Measurements from ENCODE around the gene BFAR. TPM values are rescaled to one million over a fixed set of nuclear protein-coding genes. Genes with fewer than 3 reads are reported as not detected.
A peak's percentile ranks its signal among the peaks of the same experiment; 100 is the strongest.
"Not testable (repeated sequence)": the region's sequence is repeated elsewhere in the genome, so short reads cannot be mapped to it uniquely, and the experiment has no call there.

BFAR gene
- total RNA-seq, 1 experiment from 2014 or later = 63.5 TPM

DNA sequence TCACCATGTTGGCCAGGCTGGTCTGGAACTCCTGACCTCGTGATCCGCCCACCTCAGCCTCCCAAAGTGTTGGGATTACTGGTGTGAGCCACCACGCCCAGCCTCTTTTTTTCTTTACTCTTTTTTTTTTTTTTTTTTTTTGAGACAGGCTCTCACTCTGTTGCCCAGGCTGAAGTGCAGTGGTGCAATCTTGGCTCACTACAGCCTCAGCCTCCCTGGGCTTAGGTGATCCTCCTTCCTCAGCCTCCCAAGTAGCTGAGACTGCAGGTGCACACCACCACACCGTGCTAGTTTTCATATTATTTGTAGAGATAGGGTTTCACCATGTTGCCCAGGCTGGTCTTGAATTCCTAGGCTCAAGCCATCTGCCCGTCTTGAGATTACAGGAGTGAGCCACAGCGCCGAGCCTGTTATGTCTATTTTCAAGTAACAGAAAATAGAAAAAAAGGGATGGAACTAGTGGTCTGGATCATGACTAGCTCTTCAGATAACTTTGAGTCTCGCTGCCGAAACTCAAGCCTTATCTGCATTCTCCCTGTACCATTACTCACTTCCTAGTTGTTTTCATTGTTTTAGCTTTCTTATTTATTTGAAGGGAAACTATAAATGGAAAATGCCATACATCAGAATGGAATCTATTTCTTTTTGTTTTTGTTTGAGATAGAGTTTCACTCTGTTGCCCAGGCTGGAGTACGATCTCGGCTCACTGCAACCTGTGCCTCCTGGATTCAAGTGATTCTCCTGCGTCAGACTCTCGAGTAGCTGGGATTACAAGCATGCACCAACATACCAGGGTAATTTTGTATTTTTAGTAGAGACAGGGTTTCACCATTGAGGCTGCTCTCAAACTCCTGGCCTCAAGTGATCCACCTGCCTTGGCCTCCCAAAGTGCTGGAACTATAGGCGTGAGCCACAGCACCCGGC is 53.4 kb downstream of the BFAR start:
- peak; percentile 12 for DNase-seq (ENCODE audit: low read depth)

DNA sequence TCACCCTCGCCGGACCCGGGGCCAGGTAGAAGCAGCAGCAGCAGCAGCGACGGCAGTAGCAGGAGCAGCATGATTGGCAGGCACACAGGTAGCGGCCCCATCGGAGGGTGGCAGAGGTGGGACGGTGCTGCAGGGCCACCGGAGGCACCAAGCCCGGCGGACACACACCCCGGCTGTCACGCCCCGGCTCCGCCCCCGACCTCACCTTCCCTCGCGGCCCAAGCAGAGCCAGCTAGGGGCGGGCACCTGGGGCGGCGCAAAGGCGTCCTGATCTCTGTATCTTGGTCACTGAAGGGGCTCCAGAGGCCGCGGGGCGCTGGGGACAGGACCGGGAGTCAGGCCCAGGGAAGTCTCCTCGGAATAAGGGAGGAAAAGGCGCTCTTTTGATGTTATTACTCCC is 61.4 kb downstream of the BFAR start, which contains the start of gene PLA2G10:
Gene PLA2G10, minus strand, starts transcription at position 180 of the 400 bp plus-strand sequence. Its CDS starts 79 bp downstream, at position 101.
- not testable (repeated sequence) for DNase-seq (ENCODE audit: low read depth)

DNA sequence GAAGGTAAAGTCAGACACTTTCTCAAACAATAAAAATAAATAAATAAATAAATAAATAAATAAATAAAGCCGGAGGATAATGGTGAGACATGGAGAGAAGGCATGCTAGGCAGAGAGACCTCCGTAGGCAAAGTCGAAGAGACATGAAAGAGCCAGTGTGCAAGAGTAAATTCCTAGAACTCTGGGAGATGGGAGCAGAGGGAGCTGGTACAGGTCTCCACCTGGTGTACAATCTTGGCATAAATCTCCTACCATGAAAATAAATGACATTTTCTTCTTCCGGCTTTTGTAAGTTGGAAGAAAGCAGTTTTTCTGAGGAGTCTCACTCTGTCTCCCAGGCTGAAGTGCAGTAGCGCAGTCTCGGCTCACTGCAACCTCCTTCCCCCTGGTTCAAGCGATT is 69.1 kb downstream of the BFAR start:
- DNase-seq (ENCODE audit: low read depth) = not testable (repeated sequence)

DNA sequence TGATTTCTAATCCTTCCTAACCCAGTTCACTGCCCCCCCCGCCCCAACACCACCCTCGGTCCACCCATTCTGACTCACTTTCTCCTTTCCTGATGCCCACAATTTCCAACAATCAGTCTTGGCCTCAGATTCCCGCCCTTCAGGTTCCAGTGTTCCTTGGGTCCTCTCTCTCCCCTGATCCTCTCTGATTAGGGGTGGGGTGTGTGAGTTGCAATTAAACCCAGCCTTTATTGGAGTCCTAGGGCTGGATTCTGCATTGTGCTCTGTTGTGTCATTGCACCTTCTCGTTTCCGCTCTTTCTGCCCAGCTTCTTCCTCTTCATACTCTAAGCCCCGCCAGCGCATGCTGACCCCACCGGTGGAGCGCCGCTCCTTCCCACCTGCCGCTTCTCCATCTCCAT is 69.9 kb downstream of the BFAR start:
- not testable (repeated sequence) for DNase-seq (ENCODE audit: low read depth)

DNA sequence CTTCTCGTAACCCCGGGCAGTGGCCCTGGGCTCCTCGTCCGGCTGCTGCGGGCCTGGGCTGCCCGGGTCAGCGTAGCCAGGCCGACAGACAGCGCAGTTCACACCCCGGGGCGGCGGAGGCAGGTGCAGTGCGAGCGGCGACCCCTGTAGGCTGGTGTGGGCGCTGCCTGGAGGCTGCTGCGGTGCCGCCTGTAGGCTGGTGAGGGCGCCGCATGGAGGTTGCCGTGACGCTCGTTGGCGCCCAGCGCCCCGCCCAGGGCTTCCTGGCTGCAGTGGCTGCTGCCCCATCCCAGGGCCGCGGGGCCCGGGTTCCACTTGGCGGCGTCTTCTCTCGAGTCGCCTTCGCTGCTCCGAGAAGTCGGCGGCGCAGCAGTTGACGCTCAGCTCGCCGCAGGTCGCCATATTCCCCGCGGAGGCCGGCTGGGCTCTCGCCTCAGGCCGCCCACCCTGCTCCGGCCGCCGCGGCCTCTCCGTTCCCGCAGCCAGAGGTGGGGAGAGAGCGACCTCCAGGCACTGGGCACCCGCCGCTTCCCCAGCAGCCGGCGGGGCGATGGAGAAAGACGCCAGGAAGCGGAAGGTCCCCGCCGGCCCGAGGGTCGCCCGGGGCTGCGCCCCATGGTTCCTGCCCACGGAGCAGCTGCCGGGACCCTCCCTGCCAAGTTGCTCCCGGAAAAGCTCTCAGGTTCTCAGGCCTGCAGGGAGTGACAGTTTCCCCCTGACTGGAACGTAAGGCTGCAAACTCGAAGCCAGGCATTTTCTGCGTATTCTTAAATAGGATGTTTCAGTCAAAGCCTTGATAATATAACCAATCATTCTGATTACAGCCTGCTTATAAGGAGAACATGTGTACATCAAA is 70.6 kb downstream of the BFAR start, which contains the start of gene NPIPA3:
Gene NPIPA3, plus strand, starts transcription at position 256 of the 856 bp plus-strand sequence. CDS start 5,533 bp downstream, outside the sequence.
- not testable (repeated sequence) for DNase-seq (ENCODE audit: low read depth)

Other genes with a start within 250 kb of the BFAR start
- gene PARN, start 2.7 kb upstream of the BFAR start, total RNA-seq (2014; rRNA removed) = 29.8 and 41.6 TPM in 2 replicates
- gene PLA2G10, start 61.4 kb downstream of the BFAR start, total RNA-seq (2014; rRNA removed) = not detected in 2 replicates
- gene NPIPA3, start 70.5 kb downstream of the BFAR start, total RNA-seq (2014; rRNA removed) = 0.29 and 0.58 TPM in 2 replicates
- 0.57 TPM in 1 of 2 replicates, not detected in the other for gene NPIPA2, start 109.6 kb downstream of the BFAR start, total RNA-seq (2014; rRNA removed)
- gene NOMO1, start 200.8 kb downstream of the BFAR start, total RNA-seq (2014; rRNA removed) = 77.2 and 88.2 TPM in 2 replicates